ENCODE measurements around the gene SLC29A1.

Gene SLC29A1

DNA sequence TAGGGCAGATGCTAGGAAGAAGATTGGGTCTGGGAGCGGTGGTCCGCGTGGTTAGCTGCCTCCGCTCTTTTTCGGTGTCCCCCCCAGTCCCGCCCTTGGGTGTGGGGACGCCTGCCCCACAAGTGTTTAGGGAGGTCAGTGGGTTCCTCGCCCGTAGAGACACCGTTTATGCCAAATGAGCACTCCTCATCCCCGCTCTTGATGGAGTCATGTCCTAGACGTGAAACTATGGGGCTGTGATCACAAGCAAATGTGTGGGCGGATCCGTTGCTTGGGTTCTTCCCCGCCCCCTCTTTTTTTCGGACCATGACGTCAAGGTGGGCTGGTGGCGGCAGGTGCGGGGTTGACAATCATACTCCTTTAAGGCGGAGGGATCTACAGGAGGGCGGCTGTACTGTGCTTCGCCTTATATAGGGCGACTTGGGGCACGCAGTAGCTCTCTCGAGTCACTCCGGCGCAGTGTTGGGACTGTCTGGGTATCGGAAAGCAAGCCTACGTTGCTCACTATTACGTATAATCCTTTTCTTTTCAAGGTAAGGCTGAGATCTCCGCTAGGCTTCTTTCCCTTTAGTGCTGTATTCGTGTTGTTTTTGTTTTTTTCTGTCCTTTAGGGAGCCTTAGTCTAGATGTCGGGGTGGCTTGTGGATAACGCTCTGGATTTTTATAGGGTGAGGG lies 23.4 kb downstream of the SLC29A1 start, which contains the start of gene HSP90AB1:
Gene HSP90AB1, plus strand, starts transcription at position 439 of the 675 bp plus-strand sequence. CDS start 1,529 bp downstream, outside the sequence.
- H3K27ac Mint-ChIP-seq: peak within 1 kb of the TSS; percentile 99
- peaks cover 21% of the 10 kb centered on the region for H3K36me3 Mint-ChIP-seq
- peak within 1 kb of the TSS; percentile 98 for H3K4me3 Mint-ChIP-seq
- H3K9me3 Mint-ChIP-seq: no peaks in the 10 kb centered on the region
- no peaks in the 10 kb centered on the region for H3K27me3 Mint-ChIP-seq
- DNase-seq (ENCODE audit: low spot score in 2 of 2) (peak; percentile 87 to 97), ATAC-seq (ENCODE audit: low read depth) (peak; percentile 75)
- peaks cover 29% of the 10 kb centered on the region for H3K4me1 Mint-ChIP-seq

DNA sequence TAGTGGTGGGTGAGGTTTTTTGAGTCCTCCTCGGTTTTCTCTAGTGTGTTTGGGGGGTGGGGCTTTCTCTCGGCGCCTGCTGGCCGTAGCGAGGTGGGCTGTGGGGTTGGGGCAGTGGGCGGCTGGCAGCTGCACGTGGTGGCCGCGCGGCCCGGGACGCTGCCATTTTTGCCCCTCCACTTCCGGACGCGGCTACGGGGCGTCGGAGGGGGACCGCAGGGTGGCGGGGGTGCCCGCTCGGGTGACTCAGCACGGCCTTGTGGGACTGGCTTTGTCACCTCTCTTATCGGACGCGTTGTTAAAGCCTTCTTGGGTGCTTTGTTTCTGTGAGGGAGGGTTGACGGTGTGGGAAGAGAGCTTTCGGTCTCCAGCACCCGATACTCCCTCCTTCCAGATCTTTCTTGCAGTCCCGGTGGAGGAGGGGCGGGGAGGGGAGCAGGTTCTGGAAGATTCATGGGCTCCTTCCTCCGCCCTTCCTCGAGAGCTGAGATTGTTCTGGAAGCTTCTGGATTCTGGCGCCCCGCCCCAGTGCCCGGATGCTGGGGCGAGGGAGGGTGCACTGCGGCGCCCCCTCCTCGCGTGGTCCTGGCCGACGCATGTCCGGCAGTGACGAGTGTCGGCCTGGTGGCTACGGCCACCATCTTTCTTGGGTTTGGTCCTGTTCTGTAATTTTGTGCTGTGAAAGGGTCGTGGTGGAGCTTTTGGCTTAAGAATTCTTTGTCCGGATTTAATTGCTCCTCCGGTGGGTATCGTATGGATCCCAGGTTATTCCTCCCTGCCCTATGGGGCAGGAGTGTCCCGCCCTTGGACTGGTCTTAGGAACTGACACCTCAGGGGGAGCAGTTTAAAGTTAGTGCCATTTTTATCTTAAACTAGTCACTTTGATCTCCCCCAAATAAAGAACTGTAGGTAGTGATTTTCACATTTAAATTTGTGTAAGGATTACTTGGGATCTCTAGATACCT lies 24.2 kb downstream of the SLC29A1 start:
- H3K4me3 Mint-ChIP-seq: peak overlapping the region; percentile 98
- no peaks in the 10 kb centered on the region for H3K27me3 Mint-ChIP-seq
- H3K9me3 Mint-ChIP-seq: no peaks in the 10 kb centered on the region
- peak overlapping the region; percentile 99 for H3K27ac Mint-ChIP-seq
- DNase-seq (ENCODE audit: low spot score in 2 of 2) (peak; percentile 71 to 76), ATAC-seq (ENCODE audit: low read depth) (peak; percentile 50)
- peaks cover 31% of the 10 kb centered on the region for H3K4me1 Mint-ChIP-seq
- H3K36me3 Mint-ChIP-seq: peaks cover 25% of the 10 kb centered on the region

DNA sequence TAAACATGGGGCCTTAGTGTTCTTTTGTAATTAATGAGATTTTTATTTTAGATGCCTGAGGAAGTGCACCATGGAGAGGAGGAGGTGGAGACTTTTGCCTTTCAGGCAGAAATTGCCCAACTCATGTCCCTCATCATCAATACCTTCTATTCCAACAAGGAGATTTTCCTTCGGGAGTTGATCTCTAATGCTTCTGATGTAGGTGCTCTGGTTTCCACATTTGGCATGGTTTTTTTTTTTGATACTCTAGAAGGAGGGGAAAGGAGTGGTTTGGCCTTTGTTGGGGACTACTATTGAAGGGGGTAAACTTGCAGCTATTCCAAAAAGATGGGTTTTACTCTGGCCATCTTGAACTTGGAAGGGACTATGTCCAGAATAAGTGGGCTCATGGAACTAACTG lies 25.2 kb downstream of the SLC29A1 start:
- peak overlapping the region; percentile 58 for H3K27ac Mint-ChIP-seq
- H3K27me3 Mint-ChIP-seq: no peaks in the 10 kb centered on the region
- DNase-seq (ENCODE audit: low spot score in 2 of 2): no peak
- H3K4me1 Mint-ChIP-seq: peaks cover 36% of the 10 kb centered on the region
- H3K36me3 Mint-ChIP-seq: peaks cover 33% of the 10 kb centered on the region
- no peak for ATAC-seq (ENCODE audit: low read depth)
- H3K4me3 Mint-ChIP-seq: peak overlapping the region; percentile 98
- no peaks in the 10 kb centered on the region for H3K9me3 Mint-ChIP-seq

DNA sequence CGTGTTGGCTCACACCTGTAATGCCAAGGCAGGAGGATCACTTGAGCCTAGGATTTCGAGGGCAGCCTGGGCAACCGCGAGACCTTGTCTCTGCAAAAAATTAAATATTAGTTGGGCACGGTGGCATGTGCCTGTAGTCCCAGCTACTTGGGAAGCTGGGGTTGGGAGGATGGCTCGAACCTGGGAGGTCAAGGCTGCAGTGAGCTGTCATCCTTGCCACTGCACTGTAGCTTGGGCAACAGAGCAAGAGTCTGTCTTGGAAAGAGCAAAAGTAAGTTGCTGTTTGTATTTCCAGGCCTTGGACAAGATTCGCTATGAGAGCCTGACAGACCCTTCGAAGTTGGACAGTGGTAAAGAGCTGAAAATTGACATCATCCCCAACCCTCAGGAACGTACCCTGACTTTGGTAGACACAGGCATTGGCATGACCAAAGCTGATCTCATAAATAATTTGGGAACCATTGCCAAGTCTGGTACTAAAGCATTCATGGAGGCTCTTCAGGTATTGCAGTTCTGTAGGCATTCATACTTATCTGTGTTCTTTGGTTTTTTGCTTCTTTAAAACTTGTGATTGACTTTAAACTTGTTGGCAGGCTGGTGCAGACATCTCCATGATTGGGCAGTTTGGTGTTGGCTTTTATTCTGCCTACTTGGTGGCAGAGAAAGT lies 25.8 kb downstream of the SLC29A1 start:
- H3K4me3 Mint-ChIP-seq: peak overlapping the region; percentile 98
- no peaks in the 10 kb centered on the region for H3K27me3 Mint-ChIP-seq
- no peak for DNase-seq (ENCODE audit: low spot score in 2 of 2)
- no peaks in the 10 kb centered on the region for H3K9me3 Mint-ChIP-seq
- H3K36me3 Mint-ChIP-seq: peaks cover 34% of the 10 kb centered on the region
- H3K27ac Mint-ChIP-seq: peak overlapping the region; percentile 58
- ATAC-seq (ENCODE audit: low read depth): no peak
- H3K4me1 Mint-ChIP-seq: peaks cover 39% of the 10 kb centered on the region

DNA sequence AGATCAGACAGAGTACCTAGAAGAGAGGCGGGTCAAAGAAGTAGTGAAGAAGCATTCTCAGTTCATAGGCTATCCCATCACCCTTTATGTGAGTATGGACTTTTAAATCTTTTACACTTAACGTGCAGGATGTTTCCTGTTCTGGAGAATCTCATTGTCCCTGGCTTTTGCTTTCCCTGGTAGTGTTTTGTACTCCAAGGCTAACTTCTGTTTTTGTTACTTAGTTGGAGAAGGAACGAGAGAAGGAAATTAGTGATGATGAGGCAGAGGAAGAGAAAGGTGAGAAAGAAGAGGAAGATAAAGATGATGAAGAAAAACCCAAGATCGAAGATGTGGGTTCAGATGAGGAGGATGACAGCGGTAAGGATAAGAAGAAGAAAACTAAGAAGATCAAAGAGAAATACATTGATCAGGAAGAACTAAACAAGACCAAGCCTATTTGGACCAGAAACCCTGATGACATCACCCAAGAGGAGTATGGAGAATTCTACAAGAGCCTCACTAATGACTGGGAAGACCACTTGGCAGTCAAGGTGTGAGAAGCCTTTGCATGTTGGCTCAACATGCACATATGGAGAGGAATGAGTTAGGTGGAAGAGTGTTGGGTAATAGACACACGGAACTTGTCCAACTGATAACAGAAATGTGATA lies 26.8 kb downstream of the SLC29A1 start:
- H3K36me3 Mint-ChIP-seq: peaks cover 36% of the 10 kb centered on the region
- H3K27me3 Mint-ChIP-seq: no peaks in the 10 kb centered on the region
- H3K4me3 Mint-ChIP-seq: no peak overlapping the region
- H3K27ac Mint-ChIP-seq: peak overlapping the region; percentile 58
- ATAC-seq (ENCODE audit: low read depth) (no peak), DNase-seq (ENCODE audit: low spot score in 2 of 2) (no peak)
- H3K9me3 Mint-ChIP-seq: no peaks in the 10 kb centered on the region
- peaks cover 43% of the 10 kb centered on the region for H3K4me1 Mint-ChIP-seq

DNA sequence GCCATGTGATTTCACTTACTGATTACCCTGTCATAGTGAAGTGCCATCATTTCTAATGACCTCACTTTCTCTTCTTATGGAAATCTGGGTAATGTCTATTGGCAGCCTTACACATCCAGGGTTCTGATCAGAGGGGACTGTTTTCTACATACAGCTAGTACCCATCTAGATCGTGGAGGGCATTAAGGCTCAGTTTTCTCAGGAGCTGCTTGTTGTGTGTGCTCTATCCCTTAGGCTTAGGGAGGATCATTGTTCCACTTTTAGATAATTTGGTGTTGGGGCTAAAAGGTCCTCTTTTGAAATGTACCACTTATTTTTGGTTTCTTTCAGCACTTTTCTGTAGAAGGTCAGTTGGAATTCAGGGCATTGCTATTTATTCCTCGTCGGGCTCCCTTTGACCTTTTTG lies 27.3 kb downstream of the SLC29A1 start:
- Mint-ChIP-seq H3K9me3 (no peaks in the 10 kb centered on the region), H3K4me1 (peaks cover 44% of the 10 kb centered on the region), H3K4me3 (no peak overlapping the region), H3K27me3 (no peaks in the 10 kb centered on the region), H3K36me3 (peaks cover 36% of the 10 kb centered on the region), H3K27ac (no peak overlapping the region)
- DNase-seq (ENCODE audit: low spot score in 2 of 2): no peak
- no peak for ATAC-seq (ENCODE audit: low read depth)

DNA sequence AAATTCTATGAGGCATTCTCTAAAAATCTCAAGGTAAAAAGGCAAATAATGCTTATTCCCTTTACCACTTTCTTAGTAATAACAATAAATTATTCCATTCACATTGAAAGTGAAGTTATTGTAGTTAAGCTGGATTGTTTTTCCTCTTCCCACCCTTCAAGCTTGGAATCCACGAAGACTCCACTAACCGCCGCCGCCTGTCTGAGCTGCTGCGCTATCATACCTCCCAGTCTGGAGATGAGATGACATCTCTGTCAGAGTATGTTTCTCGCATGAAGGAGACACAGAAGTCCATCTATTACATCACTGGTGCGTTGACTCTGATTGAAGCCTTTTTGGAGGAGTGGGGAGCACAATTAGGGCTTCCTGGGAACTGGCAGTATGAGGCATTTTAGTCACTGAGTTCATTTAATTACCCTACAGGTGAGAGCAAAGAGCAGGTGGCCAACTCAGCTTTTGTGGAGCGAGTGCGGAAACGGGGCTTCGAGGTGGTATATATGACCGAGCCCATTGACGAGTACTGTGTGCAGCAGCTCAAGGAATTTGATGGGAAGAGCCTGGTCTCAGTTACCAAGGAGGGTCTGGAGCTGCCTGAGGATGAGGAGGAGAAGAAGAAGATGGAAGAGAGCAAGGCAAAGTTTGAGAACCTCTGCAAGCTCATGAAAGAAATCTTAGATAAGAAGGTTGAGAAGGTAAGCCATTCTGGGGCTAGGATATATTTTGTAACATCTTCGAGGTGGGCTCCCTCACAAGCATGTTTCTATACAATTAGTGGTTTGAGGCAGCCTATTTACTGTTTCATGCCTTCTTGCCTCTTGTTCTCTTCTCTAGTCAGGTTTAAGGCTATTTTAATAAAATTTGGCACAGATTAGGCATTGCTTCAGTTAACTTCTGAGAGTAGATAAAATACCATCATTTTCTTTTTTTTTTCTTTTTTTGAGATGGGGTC lies 28.5 kb downstream of the SLC29A1 start:
- peaks cover 51% of the 10 kb centered on the region for H3K4me1 Mint-ChIP-seq
- no peaks in the 10 kb centered on the region for H3K27me3 Mint-ChIP-seq
- ATAC-seq (ENCODE audit: low read depth) (no peak), DNase-seq (ENCODE audit: low spot score in 2 of 2) (no peak)
- H3K9me3 Mint-ChIP-seq: no peaks in the 10 kb centered on the region
- H3K36me3 Mint-ChIP-seq: peaks cover 36% of the 10 kb centered on the region
- H3K27ac Mint-ChIP-seq: peak overlapping the region; percentile 12
- H3K4me3 Mint-ChIP-seq: no peak overlapping the region

DNA sequence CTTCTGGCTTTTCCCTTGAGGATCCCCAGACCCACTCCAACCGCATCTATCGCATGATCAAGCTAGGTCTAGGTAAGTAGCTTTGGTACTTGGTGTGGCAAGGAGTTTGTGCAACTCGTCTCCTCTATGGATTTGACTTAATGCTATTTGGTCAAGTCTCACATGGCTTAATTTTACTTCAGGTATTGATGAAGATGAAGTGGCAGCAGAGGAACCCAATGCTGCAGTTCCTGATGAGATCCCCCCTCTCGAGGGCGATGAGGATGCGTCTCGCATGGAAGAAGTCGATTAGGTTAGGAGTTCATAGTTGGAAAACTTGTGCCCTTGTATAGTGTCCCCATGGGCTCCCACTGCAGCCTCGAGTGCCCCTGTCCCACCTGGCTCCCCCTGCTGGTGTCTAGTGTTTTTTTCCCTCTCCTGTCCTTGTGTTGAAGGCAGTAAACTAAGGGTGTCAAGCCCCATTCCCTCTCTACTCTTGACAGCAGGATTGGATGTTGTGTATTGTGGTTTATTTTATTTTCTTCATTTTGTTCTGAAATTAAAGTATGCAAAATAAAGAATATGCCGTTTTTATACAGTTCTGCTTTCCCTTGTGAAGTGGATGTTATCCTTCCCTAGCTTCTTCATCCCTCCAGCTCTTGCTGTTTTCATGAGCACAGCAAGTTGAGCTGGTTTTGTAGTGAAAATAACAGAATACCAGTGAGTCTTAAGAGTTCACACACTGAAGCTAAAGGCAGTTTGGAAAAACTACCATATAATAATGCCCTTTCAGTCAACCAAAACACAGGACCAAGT lies 30.1 kb downstream of the SLC29A1 start:
- Mint-ChIP-seq H3K27ac (peak overlapping the region; percentile 94), H3K36me3 (peaks cover 34% of the 10 kb centered on the region), H3K9me3 (no peaks in the 10 kb centered on the region), H3K27me3 (no peaks in the 10 kb centered on the region), H3K4me3 (no peak overlapping the region), H3K4me1 (peaks cover 55% of the 10 kb centered on the region)
- ATAC-seq (ENCODE audit: low read depth) (peak; percentile 16), DNase-seq (ENCODE audit: low spot score in 2 of 2) (peak in 1 of 2 donors; percentile 59)

DNA sequence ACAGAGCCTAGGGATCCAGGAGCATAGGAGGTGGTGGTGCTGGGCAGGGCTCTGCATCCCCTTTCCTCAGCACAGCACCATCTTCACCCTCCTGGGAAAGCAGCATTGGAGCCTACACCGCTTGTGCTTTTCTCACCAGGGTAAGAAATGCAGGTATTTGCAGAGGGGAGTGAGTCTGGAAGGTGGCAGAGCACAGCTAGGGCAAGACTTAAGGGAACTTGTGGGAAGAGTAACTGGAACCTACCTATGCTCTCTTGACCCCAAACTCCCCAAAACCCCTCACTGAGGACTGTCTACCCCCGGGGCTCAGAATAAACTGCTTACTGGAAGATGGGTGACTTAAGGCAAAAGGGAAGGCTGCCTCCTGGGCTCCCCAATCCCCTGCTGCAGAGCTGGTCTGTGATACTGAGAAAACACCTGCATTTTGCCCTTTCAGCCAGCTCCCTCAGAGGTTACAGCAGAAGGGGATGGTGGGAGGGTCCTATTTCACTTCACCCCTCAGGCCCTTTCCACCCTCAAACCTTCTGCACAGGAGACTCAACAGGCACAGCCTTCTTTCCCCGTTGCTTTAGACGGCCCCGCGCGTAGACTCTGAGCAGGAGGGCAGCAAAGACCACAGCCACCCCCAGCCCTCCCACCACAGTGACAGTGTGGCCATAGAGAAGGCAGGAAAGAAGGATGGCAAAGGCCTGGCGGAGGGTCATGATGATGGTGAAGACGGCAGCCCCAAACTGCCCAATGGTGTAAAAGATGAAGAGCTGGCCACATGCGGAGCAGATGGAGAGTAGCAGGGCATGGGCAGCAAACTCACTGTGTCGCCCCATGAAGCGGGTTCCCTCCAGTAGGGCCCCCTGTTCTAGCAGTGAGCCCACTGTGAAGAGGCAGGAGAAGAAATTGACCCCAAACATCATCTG lies 31.1 kb downstream of the SLC29A1 start:
- H3K4me3 Mint-ChIP-seq: peak overlapping the region; percentile 10
- peak overlapping the region; percentile 94 for H3K27ac Mint-ChIP-seq
- H3K9me3 Mint-ChIP-seq: no peaks in the 10 kb centered on the region
- peaks cover 53% of the 10 kb centered on the region for H3K4me1 Mint-ChIP-seq
- no peaks in the 10 kb centered on the region for H3K27me3 Mint-ChIP-seq
- ATAC-seq (ENCODE audit: low read depth) (no peak), DNase-seq (ENCODE audit: low spot score in 2 of 2) (no peak)
- H3K36me3 Mint-ChIP-seq: peaks cover 31% of the 10 kb centered on the region

DNA sequence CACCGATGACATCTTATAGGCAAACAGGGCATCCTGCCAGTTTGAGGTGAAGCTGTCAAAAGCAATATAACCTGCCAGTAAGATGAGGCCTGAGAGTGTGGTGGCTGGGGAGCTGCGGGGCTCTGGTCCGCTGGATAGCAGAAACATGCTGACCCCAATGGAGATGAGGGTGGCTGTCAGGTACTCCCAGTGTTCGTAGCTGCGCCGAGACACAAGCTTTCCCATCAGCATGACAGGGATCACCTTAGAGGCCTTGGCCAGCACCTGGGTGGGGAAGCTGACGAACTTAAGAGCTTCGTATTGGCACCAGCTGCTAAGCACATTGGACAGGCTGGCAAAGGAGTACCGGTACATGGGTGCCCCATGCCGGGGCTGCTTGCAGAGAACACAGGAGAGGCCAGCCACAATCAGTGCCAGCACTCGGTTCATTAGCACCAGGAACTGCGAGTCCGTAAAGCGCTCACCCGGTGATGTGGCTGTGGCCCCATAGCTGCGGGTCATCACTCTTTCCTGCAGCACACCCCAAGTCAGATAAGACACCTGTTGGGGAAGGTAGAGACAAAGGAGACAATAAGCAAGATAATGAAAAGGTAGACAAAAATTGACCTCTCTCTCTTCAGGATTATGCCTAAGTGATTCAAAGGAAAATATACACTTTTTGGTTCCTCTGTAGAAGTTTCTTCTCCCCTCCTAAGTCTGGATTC lies 31.9 kb downstream of the SLC29A1 start:
- DNase-seq (ENCODE audit: low spot score in 2 of 2) (no peak), ATAC-seq (ENCODE audit: low read depth) (no peak)
- Mint-ChIP-seq H3K36me3 (peaks cover 26% of the 10 kb centered on the region), H3K27me3 (no peaks in the 10 kb centered on the region), H3K9me3 (no peaks in the 10 kb centered on the region), H3K4me3 (peak overlapping the region; percentile 80), H3K27ac (peak overlapping the region; percentile 94), H3K4me1 (peaks cover 49% of the 10 kb centered on the region)

Data from memory B cell (primary cell).